Measurements from ENCODE around the gene NDST3.
A peak's percentile ranks its signal among the peaks of the same experiment; 100 is the strongest.
"Not testable (repeated sequence)": the region's sequence is repeated elsewhere in the genome, so short reads cannot be mapped to it uniquely, and the experiment has no call there.

The NDST3 gene

GRCh38 chr4:118177126-118177525 is 142.8 kb downstream of the NDST3 start:
- DNase-seq (ENCODE audit: low read depth in 2 of 2), result no peak

- DNase-seq (ENCODE audit: low read depth in 2 of 2), result no peak
Measured at GRCh38 chr4:118180776-118181175, 146.5 kb downstream of the NDST3 start.

DNA sequence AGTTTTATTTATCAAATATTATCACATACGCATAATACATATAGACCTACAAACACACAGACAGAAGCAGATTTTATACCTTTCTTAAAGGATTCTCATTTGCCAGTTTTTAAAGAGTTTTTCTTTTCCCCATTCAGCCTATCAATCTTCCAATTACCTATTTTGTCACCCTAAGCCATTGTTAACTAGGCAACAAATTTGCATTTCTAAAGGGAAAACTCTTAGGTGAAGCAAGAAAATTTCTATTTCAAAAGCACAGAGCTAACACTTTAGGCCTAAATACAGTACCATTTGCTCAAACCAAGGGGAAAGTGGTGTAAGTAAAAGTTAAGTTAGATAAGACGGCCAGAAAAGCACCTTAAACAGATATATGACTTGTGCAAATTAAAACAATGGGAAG is 156.6 kb downstream of the NDST3 start:
- DNase-seq (ENCODE audit: low read depth in 2 of 2), result no peak

GRCh38 chr4:118193421-118193820 is 159.1 kb downstream of the NDST3 start:
- DNase-seq (ENCODE audit: low read depth in 2 of 2), result no peak

- DNase-seq (ENCODE audit: low read depth in 2 of 2), result no peak
Measured at GRCh38 chr4:118206627-118207026, 172.3 kb downstream of the NDST3 start.

DNA sequence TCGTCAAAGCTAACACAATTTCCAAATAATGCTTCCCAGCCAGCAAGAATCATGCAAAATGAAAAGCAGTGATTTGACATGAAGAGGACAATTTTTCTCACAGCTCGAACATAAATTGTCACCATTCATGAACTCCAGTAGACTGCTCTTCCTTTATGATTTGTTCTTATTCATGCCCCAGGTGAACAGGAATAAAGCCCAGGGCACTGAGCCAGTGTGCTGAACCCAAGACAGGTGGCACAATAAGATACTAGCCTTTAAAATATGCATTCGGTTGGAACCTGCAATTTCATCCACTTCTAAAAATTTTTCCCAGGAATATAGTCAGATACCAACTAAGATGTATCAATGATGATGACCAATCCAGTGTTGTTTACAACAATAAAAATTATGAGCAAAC is 178.8 kb downstream of the NDST3 start:
- no peak for DNase-seq (ENCODE audit: low read depth in 2 of 2)

- DNase-seq (ENCODE audit: low read depth in 2 of 2), result no peak
Measured at GRCh38 chr4:118215826-118216225, 181.5 kb downstream of the NDST3 start.

- DNase-seq (ENCODE audit: low read depth in 2 of 2), result no peak
Measured at GRCh38 chr4:118221227-118221800, 187.0 kb downstream of the NDST3 start.

- DNase-seq (ENCODE audit: low read depth in 2 of 2), result no peak
Measured at GRCh38 chr4:118224243-118224829, 190.1 kb downstream of the NDST3 start.

GRCh38 chr4:118225511-118225910 is 191.2 kb downstream of the NDST3 start:
- DNase-seq (ENCODE audit: low read depth in 2 of 2), result no peak

DNA sequence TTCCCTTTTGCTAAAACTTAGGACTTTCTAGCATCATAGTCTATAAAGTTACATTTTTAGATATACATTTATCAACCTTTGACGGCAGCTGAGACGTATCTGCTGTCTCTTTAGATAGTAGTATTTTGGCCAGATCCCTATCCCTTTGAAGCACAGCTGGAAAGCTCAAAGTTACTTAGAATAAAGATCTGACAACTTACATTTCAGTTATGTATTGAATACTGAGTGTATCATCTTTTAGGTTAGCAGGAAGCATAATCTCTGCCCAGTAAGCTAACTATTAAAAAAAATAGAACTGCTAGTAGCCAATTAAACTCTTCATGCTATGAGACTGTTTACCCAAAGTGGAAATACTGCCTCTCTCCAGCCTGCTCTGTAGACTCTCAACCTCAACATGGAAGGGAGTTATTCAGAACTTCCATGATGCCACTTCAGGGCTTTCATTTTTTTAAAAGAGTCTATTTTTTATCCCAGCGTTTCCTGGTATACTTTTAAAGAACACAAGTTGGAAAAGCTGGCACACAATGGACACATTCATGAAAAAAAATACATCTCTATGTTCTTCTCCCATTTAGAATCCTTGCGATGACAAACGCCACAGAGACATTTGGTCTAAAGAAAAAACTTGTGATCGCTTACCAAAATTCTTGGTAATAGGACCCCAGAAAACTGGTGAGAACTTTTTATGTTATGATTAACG is 192.2 kb downstream of the NDST3 start:
- no peak for DNase-seq (ENCODE audit: low read depth in 2 of 2)

DNA sequence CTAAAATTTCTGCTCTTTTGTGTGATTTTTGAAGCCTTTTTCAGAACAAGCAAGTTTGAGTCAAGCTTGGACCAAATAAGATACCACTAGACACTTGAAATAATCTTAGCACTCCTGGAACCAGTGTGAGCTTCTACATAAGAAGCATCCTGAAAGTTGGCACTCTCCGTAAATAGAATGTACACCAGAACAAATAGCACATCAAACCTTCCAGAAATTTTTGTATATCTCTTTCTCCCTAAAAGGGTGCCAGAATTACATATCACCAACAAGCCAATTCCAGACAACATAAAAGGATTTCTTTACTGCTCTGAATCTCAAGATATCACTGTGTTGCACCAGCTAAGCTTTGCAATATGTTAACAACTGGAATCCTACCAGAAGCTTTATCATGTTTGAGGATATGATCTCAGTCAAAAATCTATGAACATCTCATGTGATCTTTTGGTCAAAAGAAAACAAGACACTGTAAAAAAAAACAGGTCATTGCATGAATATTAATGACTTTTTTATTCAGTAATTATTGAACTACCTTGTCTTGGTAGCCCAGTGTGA is 201.4 kb downstream of the NDST3 start:
- DNase-seq (ENCODE audit: low read depth in 2 of 2), result no peak

DNA sequence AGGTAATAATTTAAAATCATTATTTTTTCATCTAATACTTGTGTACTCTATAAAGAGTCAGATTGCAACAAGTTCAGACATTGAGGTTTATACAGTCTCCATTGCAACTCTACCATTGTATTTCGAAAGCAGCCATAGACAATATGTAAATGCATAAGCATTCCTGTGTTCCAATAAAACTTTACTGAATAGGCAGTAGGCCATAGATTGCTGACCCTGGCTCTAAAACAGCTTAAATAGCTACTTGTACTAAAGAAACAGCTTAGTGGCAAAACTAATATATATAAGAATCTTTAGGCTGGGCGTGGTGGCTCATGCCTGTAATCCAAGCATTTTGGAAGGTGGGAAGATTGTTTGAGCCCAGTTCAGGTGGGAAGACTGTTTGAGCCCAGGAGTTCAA is 203.2 kb downstream of the NDST3 start:
- DNase-seq (ENCODE audit: low read depth in 2 of 2), result no peak

DNA sequence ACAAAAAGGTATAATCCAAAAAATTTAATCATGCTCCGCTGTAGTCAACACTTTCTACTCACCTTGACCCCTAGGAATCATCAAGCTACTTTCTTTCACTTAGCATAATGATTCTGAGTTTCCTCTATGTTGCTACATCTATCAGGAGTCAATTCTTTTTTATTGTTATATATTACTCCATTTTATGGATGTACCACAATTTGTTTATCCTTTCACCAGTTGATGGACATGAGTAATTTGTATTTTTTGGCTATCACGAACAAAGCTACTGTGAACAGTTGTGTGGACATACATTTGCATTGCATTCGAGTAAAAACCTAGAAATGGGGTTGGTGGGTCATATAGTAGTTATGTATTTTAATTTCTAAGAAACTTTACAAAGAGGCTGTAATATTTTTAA is 215.6 kb downstream of the NDST3 start:
- no peak for DNase-seq (ENCODE audit: low read depth in 2 of 2)

- DNase-seq (ENCODE audit: low read depth in 2 of 2), result no peak
Measured at GRCh38 chr4:118254368-118254767, 220.1 kb downstream of the NDST3 start.

DNA sequence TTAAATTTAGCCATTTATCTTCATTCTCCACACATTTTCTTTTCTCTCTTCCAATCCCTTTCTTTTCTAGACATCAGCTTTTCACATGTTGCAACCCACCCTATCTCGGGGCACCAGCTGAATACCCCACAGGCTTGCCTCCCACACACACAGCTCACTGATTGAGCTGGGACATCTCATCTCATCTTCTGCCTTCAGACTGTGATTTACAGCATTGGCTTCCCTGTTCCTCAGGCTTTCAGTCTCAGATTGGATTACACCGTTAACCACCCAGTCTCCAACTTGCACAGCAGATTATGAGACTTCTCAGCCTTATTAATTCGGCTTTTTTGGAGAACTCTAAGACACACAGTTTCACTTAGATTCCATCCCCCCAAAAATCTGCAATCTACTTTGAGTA is 224.8 kb downstream of the NDST3 start:
- no peak for DNase-seq (ENCODE audit: low read depth in 2 of 2)

GRCh38 chr4:118260309-118260708 is 226.0 kb downstream of the NDST3 start:
- DNase-seq (ENCODE audit: low read depth in 2 of 2), result no peak

GRCh38 chr4:118264096-118264495 is 229.8 kb downstream of the NDST3 start:
- no peak for DNase-seq (ENCODE audit: low read depth in 2 of 2)

- DNase-seq (ENCODE audit: low read depth in 2 of 2), result peak in 1 of 2 experiments; percentile 24
Measured at GRCh38 chr4:118265312-118266144, 231.2 kb downstream of the NDST3 start.

DNA sequence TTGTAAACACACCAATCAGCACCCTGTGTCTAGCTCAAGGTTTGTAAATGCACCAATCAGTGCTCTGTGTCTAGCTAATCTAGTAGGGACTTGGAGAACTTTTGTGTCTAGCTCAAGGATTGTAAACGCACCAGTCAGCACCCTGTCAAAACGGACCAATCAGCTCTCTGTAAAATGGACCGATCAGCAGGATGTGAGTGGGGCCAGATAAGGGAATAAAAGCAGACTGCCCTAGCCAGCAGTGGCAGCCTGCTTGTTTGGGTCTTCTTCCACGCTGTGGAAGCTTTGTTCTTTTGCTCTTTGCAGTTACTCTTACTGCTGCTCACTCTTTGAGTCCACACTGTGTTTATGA is 231.8 kb downstream of the NDST3 start:
- DNase-seq (ENCODE audit: low read depth in 2 of 2), result not testable (repeated sequence)

- DNase-seq (ENCODE audit: low read depth in 2 of 2), result no peak
Measured at GRCh38 chr4:118268780-118269179, 234.5 kb downstream of the NDST3 start.

- no peak for DNase-seq (ENCODE audit: low read depth in 2 of 2)
Measured at GRCh38 chr4:118270492-118270891, 236.2 kb downstream of the NDST3 start.

Data from stimulated activated CD4-positive, alpha-beta T cell treated with anti-CD3 and anti-CD28 coated beads, Interleukin-12 subunit alpha, Interleukin-12 subunit beta, amount 100 ng/mL, for 24 hours (primary cell).